ENCODE measurements around the gene CAMTA1. TPM values are rescaled to one million over a fixed set of nuclear protein-coding genes. Genes with fewer than 3 reads are reported as not detected.

CAMTA1 gene
- total RNA-seq, 1 experiment from 2014 or later, result 69.5 TPM

DNA sequence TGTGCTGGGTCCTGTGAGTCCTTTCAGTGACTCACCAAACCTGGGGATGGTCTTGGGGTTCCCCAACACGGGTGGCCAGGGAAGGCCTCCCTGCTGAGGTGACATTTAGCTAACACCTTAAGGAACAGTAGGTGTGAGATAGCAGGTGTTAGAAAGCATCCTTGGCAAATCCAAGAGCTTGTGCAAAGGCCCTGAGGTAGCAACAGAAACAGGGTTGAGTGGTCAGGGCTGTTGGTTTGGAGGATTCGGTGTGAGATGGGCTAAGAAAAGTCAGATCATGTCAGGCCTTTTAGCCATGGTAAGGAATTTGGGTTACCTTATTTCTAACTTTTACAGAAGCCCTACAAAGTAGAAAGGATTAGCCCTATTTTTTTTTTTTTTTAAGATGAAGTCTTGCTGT, 343.0 kb downstream of the CAMTA1 start (continued):
- TF ChIP-seq, protein P1, sequence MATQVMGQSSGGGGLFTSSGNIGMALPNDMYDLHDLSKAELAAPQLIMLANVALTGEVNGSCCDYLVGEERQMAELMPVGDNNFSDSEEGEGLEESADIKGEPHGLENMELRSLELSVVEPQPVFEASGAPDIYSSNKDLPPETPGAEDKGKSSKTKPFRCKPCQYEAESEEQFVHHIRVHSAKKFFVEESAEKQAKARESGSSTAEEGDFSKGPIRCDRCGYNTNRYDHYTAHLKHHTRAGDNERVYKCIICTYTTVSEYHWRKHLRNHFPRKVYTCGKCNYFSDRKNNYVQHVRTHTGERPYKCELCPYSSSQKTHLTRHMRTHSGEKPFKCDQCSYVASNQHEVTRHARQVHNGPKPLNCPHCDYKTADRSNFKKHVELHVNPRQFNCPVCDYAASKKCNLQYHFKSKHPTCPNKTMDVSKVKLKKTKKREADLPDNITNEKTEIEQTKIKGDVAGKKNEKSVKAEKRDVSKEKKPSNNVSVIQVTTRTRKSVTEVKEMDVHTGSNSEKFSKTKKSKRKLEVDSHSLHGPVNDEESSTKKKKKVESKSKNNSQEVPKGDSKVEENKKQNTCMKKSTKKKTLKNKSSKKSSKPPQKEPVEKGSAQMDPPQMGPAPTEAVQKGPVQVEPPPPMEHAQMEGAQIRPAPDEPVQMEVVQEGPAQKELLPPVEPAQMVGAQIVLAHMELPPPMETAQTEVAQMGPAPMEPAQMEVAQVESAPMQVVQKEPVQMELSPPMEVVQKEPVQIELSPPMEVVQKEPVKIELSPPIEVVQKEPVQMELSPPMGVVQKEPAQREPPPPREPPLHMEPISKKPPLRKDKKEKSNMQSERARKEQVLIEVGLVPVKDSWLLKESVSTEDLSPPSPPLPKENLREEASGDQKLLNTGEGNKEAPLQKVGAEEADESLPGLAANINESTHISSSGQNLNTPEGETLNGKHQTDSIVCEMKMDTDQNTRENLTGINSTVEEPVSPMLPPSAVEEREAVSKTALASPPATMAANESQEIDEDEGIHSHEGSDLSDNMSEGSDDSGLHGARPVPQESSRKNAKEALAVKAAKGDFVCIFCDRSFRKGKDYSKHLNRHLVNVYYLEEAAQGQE (IDR thresholded peaks at IDR 0.05; ENCODE audit: low read depth), result no peak
- no peak for TF ChIP-seq YY1 (IDR thresholded peaks at IDR 0.05; ENCODE audit: extremely low read depth, insufficient replicate concordance, low read depth, low read length)
- TF ChIP-seq ZNF274 (IDR thresholded peaks at IDR 0.05; ENCODE audit: low read depth, low read length), result no peak
- no peak for TF ChIP-seq ELF1 (IDR thresholded peaks at IDR 0.05; ENCODE audit: borderline replicate concordance, low read depth)
- TF ChIP-seq, protein P2, sequence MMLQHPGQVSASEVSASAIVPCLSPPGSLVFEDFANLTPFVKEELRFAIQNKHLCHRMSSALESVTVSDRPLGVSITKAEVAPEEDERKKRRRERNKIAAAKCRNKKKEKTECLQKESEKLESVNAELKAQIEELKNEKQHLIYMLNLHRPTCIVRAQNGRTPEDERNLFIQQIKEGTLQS (IDR thresholded peaks at IDR 0.05), result no peak
- TF ChIP-seq SRF (IDR thresholded peaks at IDR 0.05; ENCODE audit: low read depth), result no peak
- no peak for TF ChIP-seq CBX3 (IDR thresholded peaks at IDR 0.05; ENCODE audit: low read depth)
- no peak for TF ChIP-seq TCF7L2 (IDR thresholded peaks at IDR 0.05; ENCODE audit: borderline replicate concordance, extremely low read depth, insufficient read depth, insufficient read length)

DNA sequence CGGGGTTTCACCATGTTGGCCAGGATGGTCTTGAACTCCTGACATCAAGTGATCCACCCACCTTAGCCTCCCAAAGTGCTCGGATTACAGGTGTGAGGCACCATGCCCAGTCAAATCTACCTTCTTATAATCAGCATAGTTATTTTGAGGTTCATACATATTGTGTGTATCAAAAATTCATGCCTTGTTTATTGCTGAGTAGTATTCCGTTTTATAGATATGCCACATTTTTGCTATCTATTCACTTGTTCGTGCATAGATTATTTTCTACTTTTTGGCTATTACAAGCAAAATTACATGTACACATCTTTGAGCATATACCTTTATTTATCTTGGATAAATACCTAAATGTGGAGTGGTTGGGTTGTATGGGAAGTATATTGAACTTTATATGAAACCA, 344.9 kb downstream of the CAMTA1 start:
- Histone ChIP-seq H3K4me2 (ENCODE audit: low read length) (no peak overlapping the region), H3K9me3 (ENCODE audit: control insufficient read depth in 1 of 2, insufficient read depth in 1 of 2, low read depth in 1 of 2, low read length in 2 of 2) (no peaks in the 10 kb centered on the region), H3K4me3 (replicated peaks in 1 of 2; ENCODE audit: low read depth in 1 of 2, low read length in 2 of 2) (no peak overlapping the region), H4K20me1 (ENCODE audit: insufficient read depth) (no peaks in the 10 kb centered on the region), H3K27me3 (ENCODE audit: insufficient read depth, low read length) (no peaks in the 10 kb centered on the region), H3K36me3 (ENCODE audit: control insufficient read depth in 1 of 2, insufficient read depth in 2 of 2, low read length in 2 of 2) (no peaks in the 10 kb centered on the region), H3K9me2 (ENCODE audit: insufficient read depth) (no peaks in the 10 kb centered on the region), H3K4me1 (ENCODE audit: control insufficient read depth in 1 of 2, insufficient read depth in 2 of 2, low read length in 2 of 2) (no peaks in the 10 kb centered on the region), H3K79me2 (ENCODE audit: insufficient read depth, low read length) (no peaks in the 10 kb centered on the region), H2AFZ (ENCODE audit: low read depth, low read length, poor library complexity, severe bottlenecking) (no peak overlapping the region), H3K27ac (ENCODE audit: low read depth, low read length) (no peak overlapping the region), H3K9ac (ENCODE audit: low read length) (no peak overlapping the region)
- intact Hi-C loops (cut with micrococcal nuclease), result no loop called here
- BruUV-seq (replicated peaks), result no TSS peak
- DNase-seq (ENCODE audit: low read depth, low spot score) (no peak), ATAC-seq (no peak)
- ChIA-PET POLR2A (no interaction called here), CTCF (no interaction called here), RAD21 (ENCODE audit: low non-redundant PET in 1 of 2, low total read pairs in 2 of 2, uncharacterized antibody in 2 of 2, unreplicated experiment in 2 of 2) (no interaction called here)
- TF ChIP-seq POLR2A (IDR thresholded peaks at IDR 0.05; ENCODE audit: borderline replicate concordance, extremely low read depth, insufficient read depth, insufficient read length) (no peak), CBX3 (IDR thresholded peaks at IDR 0.05; ENCODE audit: low read depth) (no peak), SIN3A (IDR thresholded peaks at IDR 0.05; ENCODE audit: low read depth) (no peak), ELF1 (IDR thresholded peaks at IDR 0.05; ENCODE audit: borderline replicate concordance, low read depth) (no peak), EZH2phosphoT487 (IDR thresholded peaks at IDR 0.05; ENCODE audit: borderline replicate concordance) (no peak), FOSL1 (IDR thresholded peaks at IDR 0.05; ENCODE audit: low read depth) (no peak), SRF (IDR thresholded peaks at IDR 0.05; ENCODE audit: low read depth) (no peak), CEBPB (IDR thresholded peaks at IDR 0.05; ENCODE audit: low read depth) (no peak), TCF7L2 (IDR thresholded peaks at IDR 0.05; ENCODE audit: borderline replicate concordance, extremely low read depth, insufficient read depth, insufficient read length) (no peak), EGR1 (IDR thresholded peaks at IDR 0.05; ENCODE audit: low read depth) (no peak), ZFX (IDR thresholded peaks at IDR 0.05) (no peak)
- TF ChIP-seq, protein P3, sequence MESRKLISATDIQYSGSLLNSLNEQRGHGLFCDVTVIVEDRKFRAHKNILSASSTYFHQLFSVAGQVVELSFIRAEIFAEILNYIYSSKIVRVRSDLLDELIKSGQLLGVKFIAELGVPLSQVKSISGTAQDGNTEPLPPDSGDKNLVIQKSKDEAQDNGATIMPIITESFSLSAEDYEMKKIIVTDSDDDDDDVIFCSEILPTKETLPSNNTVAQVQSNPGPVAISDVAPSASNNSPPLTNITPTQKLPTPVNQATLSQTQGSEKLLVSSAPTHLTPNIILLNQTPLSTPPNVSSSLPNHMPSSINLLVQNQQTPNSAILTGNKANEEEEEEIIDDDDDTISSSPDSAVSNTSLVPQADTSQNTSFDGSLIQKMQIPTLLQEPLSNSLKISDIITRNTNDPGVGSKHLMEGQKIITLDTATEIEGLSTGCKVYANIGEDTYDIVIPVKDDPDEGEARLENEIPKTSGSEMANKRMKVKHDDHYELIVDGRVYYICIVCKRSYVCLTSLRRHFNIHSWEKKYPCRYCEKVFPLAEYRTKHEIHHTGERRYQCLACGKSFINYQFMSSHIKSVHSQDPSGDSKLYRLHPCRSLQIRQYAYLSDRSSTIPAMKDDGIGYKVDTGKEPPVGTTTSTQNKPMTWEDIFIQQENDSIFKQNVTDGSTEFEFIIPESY (IDR thresholded peaks at IDR 0.05; ENCODE audit: extremely low read depth, insufficient replicate concordance, low read length), result no peak
- TF ChIP-seq, protein P1 (IDR thresholded peaks at IDR 0.05; ENCODE audit: low read depth), result no peak

Measured in HCT116 (cell line).